K562 (cell line): ENCODE measurements around the gene TNIK.

Source experiments
- ESRRA ChIP-seq: fragments of 450-650 bp; IDR thresholded peaks from 2 replicates; pipeline ENCODE4 v1.6.1; 2014; ENCODE audit warnings: low read depth, mild to moderate bottlenecking, moderate library complexity, borderline replicate concordance
- MEF2D ChIP-seq: conservative IDR thresholded peaks from 2 replicates; pipeline ENCODE4 v1.6.1; 2016; ENCODE audit warnings: low read depth, missing genetic modification characterization, missing compliant biosample characterization
- NR2C1 ChIP-seq, 2 experiments: fragments of 450-650 bp; IDR thresholded peaks; 2 replicates each; pipeline ENCODE4 v1.6.1; 2017; ENCODE audit warnings: mild to moderate bottlenecking in 2 of 2, antibody characterized with exemption in 1 of 2, inconsistent platforms in 1 of 2, missing compliant biosample characterization in 1 of 2, missing genetic modification characterization in 1 of 2
- PURB ChIP-seq: sonication (generic); formaldehyde crosslinking; IDR thresholded peaks from 2 replicates; pipeline ENCODE4 v1.9.0; 2021; ENCODE audit warnings: low read depth, mild to moderate bottlenecking, missing genetic modification reagents
- SMC3 ChIP-seq: conservative IDR thresholded peaks from 2 replicates; pipeline ENCODE4 v1.6.1; 2011; ENCODE audit warnings: low read depth, low read length, improper control_type of control experiment; ENCODE audit not compliant: insufficient read depth
- ZNF174 ChIP-seq: fragments of 250-450 bp; sonication (Bioruptor Pico); IDR thresholded peaks from 2 replicates; pipeline ENCODE4 v1.4.0; 2020; ENCODE audit warnings: mild to moderate bottlenecking
- ZNF57 ChIP-seq: fragments of 450-650 bp; formaldehyde crosslinking; IDR thresholded peaks from 2 replicates; pipeline ENCODE4 v1.4.0; 2020; ENCODE audit warnings: mild to moderate bottlenecking, moderate library complexity
- TF ChIP-seq, protein P1 (sequence below): sonication (generic); formaldehyde crosslinking; IDR thresholded peaks from 2 replicates; pipeline ENCODE4 v1.8.0; 2022; ENCODE audit warnings: missing genetic modification reagents, mild to moderate bottlenecking, borderline replicate concordance
- TF ChIP-seq, protein P2 (sequence below): fragments of 450-650 bp; IDR thresholded peaks from 2 replicates; pipeline ENCODE4 v1.6.1; 2016; ENCODE audit warnings: mild to moderate bottlenecking, moderate library complexity

DNA sequence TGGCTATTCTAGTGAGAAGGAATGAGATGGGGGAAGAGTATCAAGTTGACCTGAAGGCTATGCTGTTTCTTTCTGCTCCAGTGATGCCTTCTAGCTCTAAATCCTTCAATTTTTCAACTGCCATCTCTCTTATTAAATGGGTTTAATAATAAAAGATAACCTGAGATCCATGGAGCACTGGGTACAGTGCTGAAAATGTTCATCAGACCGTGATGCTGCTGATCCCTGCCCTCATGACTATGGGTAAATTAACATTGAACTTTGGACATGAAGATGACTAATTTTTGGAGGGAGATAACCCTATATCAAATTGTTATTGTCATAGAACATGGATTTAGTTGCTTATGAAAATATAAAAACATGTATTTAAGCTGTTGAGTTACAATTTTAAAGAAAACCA, 406.0 kb downstream of the TNIK start:
- TF ChIP-seq MEF2D (tag) = no peak
- TF ChIP-seq, protein P1, sequence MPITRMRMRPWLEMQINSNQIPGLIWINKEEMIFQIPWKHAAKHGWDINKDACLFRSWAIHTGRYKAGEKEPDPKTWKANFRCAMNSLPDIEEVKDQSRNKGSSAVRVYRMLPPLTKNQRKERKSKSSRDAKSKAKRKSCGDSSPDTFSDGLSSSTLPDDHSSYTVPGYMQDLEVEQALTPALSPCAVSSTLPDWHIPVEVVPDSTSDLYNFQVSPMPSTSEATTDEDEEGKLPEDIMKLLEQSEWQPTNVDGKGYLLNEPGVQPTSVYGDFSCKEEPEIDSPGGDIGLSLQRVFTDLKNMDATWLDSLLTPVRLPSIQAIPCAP = no peak
- no peak for TF ChIP-seq ZNF57 (CRISPR knock-in tag)
- TF ChIP-seq SMC3 = no peak
- TF ChIP-seq ZNF174 = no peak
- TF ChIP-seq, protein P2, sequence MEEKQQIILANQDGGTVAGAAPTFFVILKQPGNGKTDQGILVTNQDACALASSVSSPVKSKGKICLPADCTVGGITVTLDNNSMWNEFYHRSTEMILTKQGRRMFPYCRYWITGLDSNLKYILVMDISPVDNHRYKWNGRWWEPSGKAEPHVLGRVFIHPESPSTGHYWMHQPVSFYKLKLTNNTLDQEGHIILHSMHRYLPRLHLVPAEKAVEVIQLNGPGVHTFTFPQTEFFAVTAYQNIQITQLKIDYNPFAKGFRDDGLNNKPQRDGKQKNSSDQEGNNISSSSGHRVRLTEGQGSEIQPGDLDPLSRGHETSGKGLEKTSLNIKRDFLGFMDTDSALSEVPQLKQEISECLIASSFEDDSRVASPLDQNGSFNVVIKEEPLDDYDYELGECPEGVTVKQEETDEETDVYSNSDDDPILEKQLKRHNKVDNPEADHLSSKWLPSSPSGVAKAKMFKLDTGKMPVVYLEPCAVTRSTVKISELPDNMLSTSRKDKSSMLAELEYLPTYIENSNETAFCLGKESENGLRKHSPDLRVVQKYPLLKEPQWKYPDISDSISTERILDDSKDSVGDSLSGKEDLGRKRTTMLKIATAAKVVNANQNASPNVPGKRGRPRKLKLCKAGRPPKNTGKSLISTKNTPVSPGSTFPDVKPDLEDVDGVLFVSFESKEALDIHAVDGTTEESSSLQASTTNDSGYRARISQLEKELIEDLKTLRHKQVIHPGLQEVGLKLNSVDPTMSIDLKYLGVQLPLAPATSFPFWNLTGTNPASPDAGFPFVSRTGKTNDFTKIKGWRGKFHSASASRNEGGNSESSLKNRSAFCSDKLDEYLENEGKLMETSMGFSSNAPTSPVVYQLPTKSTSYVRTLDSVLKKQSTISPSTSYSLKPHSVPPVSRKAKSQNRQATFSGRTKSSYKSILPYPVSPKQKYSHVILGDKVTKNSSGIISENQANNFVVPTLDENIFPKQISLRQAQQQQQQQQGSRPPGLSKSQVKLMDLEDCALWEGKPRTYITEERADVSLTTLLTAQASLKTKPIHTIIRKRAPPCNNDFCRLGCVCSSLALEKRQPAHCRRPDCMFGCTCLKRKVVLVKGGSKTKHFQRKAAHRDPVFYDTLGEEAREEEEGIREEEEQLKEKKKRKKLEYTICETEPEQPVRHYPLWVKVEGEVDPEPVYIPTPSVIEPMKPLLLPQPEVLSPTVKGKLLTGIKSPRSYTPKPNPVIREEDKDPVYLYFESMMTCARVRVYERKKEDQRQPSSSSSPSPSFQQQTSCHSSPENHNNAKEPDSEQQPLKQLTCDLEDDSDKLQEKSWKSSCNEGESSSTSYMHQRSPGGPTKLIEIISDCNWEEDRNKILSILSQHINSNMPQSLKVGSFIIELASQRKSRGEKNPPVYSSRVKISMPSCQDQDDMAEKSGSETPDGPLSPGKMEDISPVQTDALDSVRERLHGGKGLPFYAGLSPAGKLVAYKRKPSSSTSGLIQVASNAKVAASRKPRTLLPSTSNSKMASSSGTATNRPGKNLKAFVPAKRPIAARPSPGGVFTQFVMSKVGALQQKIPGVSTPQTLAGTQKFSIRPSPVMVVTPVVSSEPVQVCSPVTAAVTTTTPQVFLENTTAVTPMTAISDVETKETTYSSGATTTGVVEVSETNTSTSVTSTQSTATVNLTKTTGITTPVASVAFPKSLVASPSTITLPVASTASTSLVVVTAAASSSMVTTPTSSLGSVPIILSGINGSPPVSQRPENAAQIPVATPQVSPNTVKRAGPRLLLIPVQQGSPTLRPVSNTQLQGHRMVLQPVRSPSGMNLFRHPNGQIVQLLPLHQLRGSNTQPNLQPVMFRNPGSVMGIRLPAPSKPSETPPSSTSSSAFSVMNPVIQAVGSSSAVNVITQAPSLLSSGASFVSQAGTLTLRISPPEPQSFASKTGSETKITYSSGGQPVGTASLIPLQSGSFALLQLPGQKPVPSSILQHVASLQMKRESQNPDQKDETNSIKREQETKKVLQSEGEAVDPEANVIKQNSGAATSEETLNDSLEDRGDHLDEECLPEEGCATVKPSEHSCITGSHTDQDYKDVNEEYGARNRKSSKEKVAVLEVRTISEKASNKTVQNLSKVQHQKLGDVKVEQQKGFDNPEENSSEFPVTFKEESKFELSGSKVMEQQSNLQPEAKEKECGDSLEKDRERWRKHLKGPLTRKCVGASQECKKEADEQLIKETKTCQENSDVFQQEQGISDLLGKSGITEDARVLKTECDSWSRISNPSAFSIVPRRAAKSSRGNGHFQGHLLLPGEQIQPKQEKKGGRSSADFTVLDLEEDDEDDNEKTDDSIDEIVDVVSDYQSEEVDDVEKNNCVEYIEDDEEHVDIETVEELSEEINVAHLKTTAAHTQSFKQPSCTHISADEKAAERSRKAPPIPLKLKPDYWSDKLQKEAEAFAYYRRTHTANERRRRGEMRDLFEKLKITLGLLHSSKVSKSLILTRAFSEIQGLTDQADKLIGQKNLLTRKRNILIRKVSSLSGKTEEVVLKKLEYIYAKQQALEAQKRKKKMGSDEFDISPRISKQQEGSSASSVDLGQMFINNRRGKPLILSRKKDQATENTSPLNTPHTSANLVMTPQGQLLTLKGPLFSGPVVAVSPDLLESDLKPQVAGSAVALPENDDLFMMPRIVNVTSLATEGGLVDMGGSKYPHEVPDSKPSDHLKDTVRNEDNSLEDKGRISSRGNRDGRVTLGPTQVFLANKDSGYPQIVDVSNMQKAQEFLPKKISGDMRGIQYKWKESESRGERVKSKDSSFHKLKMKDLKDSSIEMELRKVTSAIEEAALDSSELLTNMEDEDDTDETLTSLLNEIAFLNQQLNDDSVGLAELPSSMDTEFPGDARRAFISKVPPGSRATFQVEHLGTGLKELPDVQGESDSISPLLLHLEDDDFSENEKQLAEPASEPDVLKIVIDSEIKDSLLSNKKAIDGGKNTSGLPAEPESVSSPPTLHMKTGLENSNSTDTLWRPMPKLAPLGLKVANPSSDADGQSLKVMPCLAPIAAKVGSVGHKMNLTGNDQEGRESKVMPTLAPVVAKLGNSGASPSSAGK = no peak
- TF ChIP-seq NR2C1 (IDR thresholded peaks at IDR 0.05) = no peak
- TF ChIP-seq NR2C1 (tag; IDR thresholded peaks at IDR 0.05) = no peak
- no peak for TF ChIP-seq PURB
- no peak for TF ChIP-seq ESRRA
